Mesenchymal stem cell (in vitro differentiated cells and primary cell): ENCODE data around the gene CACNA1C.

Experiments used
- DNase-seq: peaks from one replicate; pipeline ENCODE4 v3.0.0-alpha.2; 2013
- H2AFZ ChIP-seq: one replicate; pipeline ENCODE4 v1.6.1; 2013; ENCODE audit warnings: low read depth, mild to moderate bottlenecking, control low read depth, inconsistent platforms, low read length, moderate library complexity
- H2AK5ac ChIP-seq: 2 replicates; pipeline ENCODE4 v1.6.1; 2013; ENCODE audit warnings: low read length, moderate library complexity, mild to moderate bottlenecking, inconsistent platforms; ENCODE audit not compliant: severe bottlenecking
- H2BK120ac ChIP-seq: one replicate; pipeline ENCODE4 v1.6.1; 2013; ENCODE audit warnings: low read depth, mild to moderate bottlenecking, inconsistent platforms, low read length, moderate library complexity
- H2BK12ac ChIP-seq, 2 experiments: one replicate each; pipeline ENCODE4 v1.6.1; 2013; ENCODE audit warnings: inconsistent platforms in 2 of 2, low read length in 2 of 2, mild to moderate bottlenecking in 2 of 2, moderate library complexity in 2 of 2, control low read depth in 1 of 2
- H2BK15ac ChIP-seq: one replicate; pipeline ENCODE4 v1.6.1; 2013; ENCODE audit warnings: mild to moderate bottlenecking, low read depth, inconsistent platforms; ENCODE audit not compliant: poor library complexity, severe bottlenecking
- H2BK5ac ChIP-seq: 2 replicates; pipeline ENCODE4 v1.6.1; 2013; ENCODE audit warnings: low read depth, mild to moderate bottlenecking, low read length, control low read depth, inconsistent platforms; ENCODE audit not compliant: poor library complexity, severe bottlenecking
- H3K14ac ChIP-seq, 2 experiments: one replicate each; pipeline ENCODE4 v1.6.1; 2013; ENCODE audit warnings: inconsistent platforms in 2 of 2, low read length in 2 of 2, control low read depth in 1 of 2, mild to moderate bottlenecking in 1 of 2, moderate library complexity in 1 of 2
- H3K18ac ChIP-seq, 2 experiments: one replicate each; pipeline ENCODE4 v1.6.1; 2013; ENCODE audit warnings: inconsistent platforms in 2 of 2, low read length in 2 of 2, control low read depth in 1 of 2, low read depth in 1 of 2, mild to moderate bottlenecking in 1 of 2
- H3K23ac ChIP-seq, 2 experiments: one replicate each; pipeline ENCODE4 v1.6.1; 2013; ENCODE audit warnings: inconsistent platforms in 2 of 2, low read length in 2 of 2, mild to moderate bottlenecking in 2 of 2, moderate library complexity in 2 of 2, control low read depth in 1 of 2
- H3K27ac ChIP-seq: 2 replicates; pipeline ENCODE4 v1.5.1; 2013; ENCODE audit warnings: mild to moderate bottlenecking, moderate library complexity, low read length, control low read depth, inconsistent platforms; ENCODE audit not compliant: poor library complexity, severe bottlenecking
- H3K27me3 ChIP-seq, 2 experiments: 2 replicates each; pipeline versions ENCODE4 v1.6.1 to v1.7.0; 2013; ENCODE audit warnings: low read length in 2 of 2, mild to moderate bottlenecking in 2 of 2, moderate library complexity in 2 of 2, control low read depth in 1 of 2, inconsistent platforms in 1 of 2; ENCODE audit not compliant: control insufficient read depth in 1 of 2, insufficient read depth in 1 of 2
- H3K36me3 ChIP-seq, 2 experiments: 2 replicates each; pipeline versions ENCODE4 v1.6.1 to v1.7.0; 2013; ENCODE audit warnings: low read length in 2 of 2, control low read depth in 1 of 2, inconsistent platforms in 1 of 2, low read depth in 1 of 2, mild to moderate bottlenecking in 1 of 2; ENCODE audit not compliant: insufficient read depth in 2 of 2, control insufficient read depth in 1 of 2
- H3K4ac ChIP-seq, 2 experiments: one replicate each; pipeline ENCODE4 v1.6.1; 2013; ENCODE audit warnings: inconsistent platforms in 2 of 2, low read length in 2 of 2, mild to moderate bottlenecking in 2 of 2, moderate library complexity in 2 of 2, control low read depth in 1 of 2, low read depth in 1 of 2
- H3K4me1 ChIP-seq: 2 replicates; pipeline ENCODE4 v1.6.1; 2013; ENCODE audit warnings: low read depth, low read length, control low read depth; ENCODE audit not compliant: control insufficient read depth, insufficient read depth
- H3K4me2 ChIP-seq: 2 replicates; pipeline ENCODE4 v1.6.1; 2013; ENCODE audit warnings: low read length, mild to moderate bottlenecking, inconsistent platforms; ENCODE audit not compliant: poor library complexity, severe bottlenecking
- H3K4me3 ChIP-seq, 2 experiments: 2 replicates each; pipeline versions ENCODE4 v1.5.1 to v1.7.0; 2013; ENCODE audit warnings: low read length in 2 of 2, mild to moderate bottlenecking in 2 of 2, control low read depth in 1 of 2, low read depth in 1 of 2; ENCODE audit not compliant: insufficient read depth in 1 of 2
- H3K79me1 ChIP-seq: replicated peaks from 2 replicates; pipeline ENCODE4 v1.6.1; 2013; ENCODE audit warnings: mild to moderate bottlenecking, control low read depth, low read length, inconsistent platforms; ENCODE audit not compliant: poor library complexity, severe bottlenecking
- H3K9ac ChIP-seq: 2 replicates; pipeline ENCODE4 v1.7.0; 2013; ENCODE audit warnings: mild to moderate bottlenecking, low read length, moderate library complexity
- H3K9me3 ChIP-seq: 2 replicates; pipeline ENCODE4 v1.7.0; 2013; ENCODE audit warnings: mild to moderate bottlenecking, low read length; ENCODE audit not compliant: control insufficient read depth
- H4K8ac ChIP-seq: one replicate; pipeline ENCODE4 v1.6.1; 2013; ENCODE audit warnings: inconsistent platforms, mild to moderate bottlenecking, low read length, moderate library complexity
- H4K91ac ChIP-seq: one replicate; pipeline ENCODE4 v1.6.1; 2013; ENCODE audit warnings: mild to moderate bottlenecking, low read length, inconsistent platforms
- WGBS: methylation state at CpG from one replicate; pipeline ENCODE4 v1.1.7; 2013; ENCODE audit warnings: mixed read lengths; 5-methylcytosine and 5-hydroxymethylcytosine counted together

The CACNA1C gene

DNA sequence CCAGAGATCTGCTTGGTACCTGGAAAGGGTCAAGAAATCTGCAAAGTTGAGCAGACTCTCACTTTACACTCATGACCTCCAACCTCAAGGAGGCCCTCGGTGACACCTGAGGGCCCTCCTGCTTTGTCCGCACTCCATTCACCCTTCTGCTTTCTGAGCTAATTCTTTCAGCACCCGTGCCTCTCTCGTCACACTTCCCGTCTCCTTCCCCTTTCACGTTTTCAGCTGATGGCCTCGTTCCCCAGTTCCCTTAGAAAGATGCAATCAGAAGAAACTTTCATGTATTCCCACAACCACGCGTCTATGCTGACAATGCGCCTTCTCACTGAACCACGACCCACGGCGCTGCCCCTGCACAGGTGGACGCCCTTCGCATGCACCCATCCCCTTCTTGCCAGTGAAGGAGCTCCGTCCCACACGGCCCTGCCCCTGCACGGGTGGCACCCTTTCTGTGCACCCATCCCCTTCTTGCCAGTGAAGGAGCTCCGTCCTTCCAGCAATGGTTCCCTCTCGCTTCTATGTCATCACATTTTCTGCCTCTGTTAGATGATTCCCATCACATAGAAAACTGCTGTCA lies 401.9 kb downstream of the CACNA1C start:
- Histone ChIP-seq H3K79me1 (no peaks in the 10 kb centered on the region), H4K8ac (no peak overlapping the region), H3K4me1 (no peaks in the 10 kb centered on the region), H3K36me3 (peaks cover 0 to 25% of the 10 kb centered on the region in 2 experiments), H2BK120ac (no peak overlapping the region), H2AFZ (no peak overlapping the region), H3K14ac (no peak overlapping the region), H3K18ac (no peak overlapping the region), H3K9me3 (no peaks in the 10 kb centered on the region), H3K23ac (no peak overlapping the region), H3K4ac (no peak overlapping the region), H3K27me3 (no peaks in the 10 kb centered on the region), H3K27ac (no peak overlapping the region), H2BK5ac (no peak overlapping the region), H3K9ac (no peak overlapping the region), H4K91ac (no peak overlapping the region), H2BK15ac (no peak overlapping the region), H3K4me3 (no peak overlapping the region), H2AK5ac (no peak overlapping the region), H3K4me2 (no peak overlapping the region), H2BK12ac (no peak overlapping the region)
- DNase-seq, result no peak
- 92% methylated on average over 20 of the region's 20 CpGs for WGBS

DNA sequence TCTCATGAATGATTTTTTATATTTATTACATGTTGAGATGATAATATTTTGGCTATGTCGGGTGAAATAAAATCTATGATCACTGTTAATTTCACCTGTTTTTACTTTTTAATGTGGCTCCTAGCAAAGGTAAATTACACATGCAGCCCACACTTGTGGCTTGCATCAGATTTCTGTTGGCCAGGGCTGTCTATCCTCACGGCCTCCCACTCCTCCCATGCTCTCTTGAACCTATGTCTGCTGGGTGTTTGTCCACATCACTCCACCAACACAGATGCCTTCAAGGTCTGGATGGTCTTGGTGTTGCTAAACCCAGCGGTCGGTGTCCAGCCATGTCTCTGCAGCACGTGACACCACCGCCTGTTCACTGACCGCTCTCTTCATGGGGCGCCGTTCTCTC lies 402.6 kb downstream of the CACNA1C start:
- Histone ChIP-seq H2BK120ac (no peak overlapping the region), H2BK12ac (no peak overlapping the region), H3K27ac (no peak overlapping the region), H3K23ac (no peak overlapping the region), H3K9me3 (no peaks in the 10 kb centered on the region), H3K4me3 (no peak overlapping the region), H3K18ac (no peak overlapping the region), H2BK15ac (no peak overlapping the region), H4K91ac (no peak overlapping the region), H3K79me1 (no peaks in the 10 kb centered on the region), H2BK5ac (no peak overlapping the region), H3K4me2 (no peak overlapping the region), H3K4me1 (no peaks in the 10 kb centered on the region), H2AK5ac (no peak overlapping the region), H3K14ac (no peak overlapping the region), H2AFZ (no peak overlapping the region), H3K4ac (no peak overlapping the region), H4K8ac (no peak overlapping the region), H3K36me3 (peaks cover 0 to 29% of the 10 kb centered on the region in 2 experiments), H3K27me3 (no peaks in the 10 kb centered on the region), H3K9ac (no peak overlapping the region)
- no peak for DNase-seq
- WGBS, result 94% methylated on average over 9 of the region's 9 CpGs

DNA sequence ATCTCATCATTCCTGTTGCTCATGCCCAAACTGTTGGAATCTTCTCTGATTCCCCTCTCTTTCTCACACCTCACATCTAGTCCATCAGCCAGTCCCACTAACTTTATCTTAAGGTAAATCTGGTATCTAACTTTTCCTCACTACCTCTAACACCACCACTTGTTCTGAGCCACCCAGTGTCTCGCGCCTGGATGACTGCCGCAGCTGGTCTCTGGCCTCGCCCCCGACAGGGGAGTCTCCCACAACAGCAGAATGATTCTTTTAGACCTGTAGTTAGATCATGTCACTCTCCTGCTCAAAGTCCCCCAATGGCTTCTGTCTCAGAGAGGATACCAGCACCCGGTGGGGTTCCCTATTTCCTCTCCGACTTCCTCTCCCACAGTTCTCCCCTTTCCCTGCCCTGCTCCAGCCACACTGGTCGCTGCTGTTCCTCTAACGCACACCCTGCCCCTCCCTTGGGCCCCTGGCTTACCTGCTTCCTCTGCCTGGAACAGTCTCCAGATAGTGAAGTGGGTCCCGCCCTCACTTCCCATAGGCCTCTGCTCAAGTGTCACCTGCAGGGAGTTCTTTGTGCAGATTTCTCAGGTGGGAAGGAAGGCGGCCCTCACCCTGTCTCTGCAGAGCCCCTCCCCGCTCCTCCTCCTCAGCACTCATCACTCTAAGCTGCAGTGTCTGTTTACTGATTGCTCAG lies 403.5 kb downstream of the CACNA1C start:
- WGBS, result 89% methylated on average over 10 of the region's 12 CpGs
- no peaks in the 10 kb centered on the region for H3K27me3 ChIP-seq

DNA sequence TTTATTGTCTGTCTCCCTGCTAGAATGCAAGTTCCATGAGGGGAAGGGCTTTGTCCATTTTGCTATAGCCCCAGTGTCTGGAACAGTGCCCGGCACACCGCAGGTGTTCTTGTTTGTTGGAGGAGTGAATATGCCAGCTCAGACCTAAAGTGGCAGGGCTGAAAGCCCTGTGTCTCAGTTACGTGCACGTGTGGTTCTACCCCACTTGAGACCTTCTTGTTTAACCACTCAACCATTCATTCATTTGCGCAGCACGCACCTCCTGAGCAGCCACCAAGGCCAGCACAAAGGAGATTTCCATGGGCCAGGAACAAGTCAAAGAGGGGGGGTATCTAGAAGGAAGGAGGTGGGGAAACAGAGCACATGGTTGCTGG lies 404.0 kb downstream of the CACNA1C start:
- Histone ChIP-seq H3K9me3 (no peaks in the 10 kb centered on the region), H3K4me2 (no peak overlapping the region), H2BK120ac (no peak overlapping the region), H3K79me1 (no peaks in the 10 kb centered on the region), H3K18ac (no peak overlapping the region), H3K9ac (no peak overlapping the region), H4K91ac (no peak overlapping the region), H3K4me3 (no peak overlapping the region), H2BK12ac (no peak overlapping the region), H3K14ac (no peak overlapping the region), H3K4me1 (no peaks in the 10 kb centered on the region), H3K27ac (no peak overlapping the region), H4K8ac (no peak overlapping the region), H3K23ac (no peak overlapping the region), H2AK5ac (no peak overlapping the region), H3K36me3 (peaks cover 0 to 42% of the 10 kb centered on the region in 2 experiments), H3K4ac (no peak overlapping the region), H2BK15ac (no peak overlapping the region), H2BK5ac (no peak overlapping the region), H3K27me3 (no peaks in the 10 kb centered on the region), H2AFZ (no peak overlapping the region)
- 94% methylated on average over 6 of the region's 6 CpGs for WGBS
- DNase-seq, result no peak

More for the DNA sequence above, 403.5 kb downstream of the CACNA1C start:
- Histone ChIP-seq H3K4me3 (no peak overlapping the region), H2AK5ac (no peak overlapping the region), H3K14ac (no peak overlapping the region), H3K36me3 (peaks cover 0 to 38% of the 10 kb centered on the region in 2 experiments), H4K91ac (no peak overlapping the region), H3K18ac (no peak overlapping the region), H3K9ac (no peak overlapping the region), H2BK12ac (no peak overlapping the region), H3K9me3 (no peaks in the 10 kb centered on the region), H2BK5ac (no peak overlapping the region), H2BK120ac (no peak overlapping the region), H3K4ac (no peak overlapping the region), H3K23ac (no peak overlapping the region), H2BK15ac (no peak overlapping the region), H2AFZ (no peak overlapping the region), H3K4me2 (no peak overlapping the region), H3K27ac (no peak overlapping the region), H3K4me1 (no peaks in the 10 kb centered on the region), H3K79me1 (no peaks in the 10 kb centered on the region), H4K8ac (no peak overlapping the region)
- no peak for DNase-seq
